Nephron (organoid): Measurements from ENCODE around the gene DPP6.

Experiments
- H3K27ac Mint-ChIP-seq, 3 experiments: 2 replicates each; pipeline ENCODE4 v1.8.0; 2020; ENCODE audit warnings: mixed read lengths in 3 of 3, mild to moderate bottlenecking in 2 of 3, moderate library complexity in 1 of 3
- H3K27me3 Mint-ChIP-seq: 2 replicates; pipeline ENCODE4 v1.8.0; 2021; ENCODE audit warnings: low read depth, mild to moderate bottlenecking, moderate library complexity, mixed read lengths
- H3K36me3 Mint-ChIP-seq: 2 replicates; pipeline ENCODE4 v1.8.0; 2020; ENCODE audit warnings: low read depth, mixed read lengths
- H3K4me1 Mint-ChIP-seq: 2 replicates; pipeline ENCODE4 v1.8.0; 2020; ENCODE audit warnings: mixed read lengths
- H3K4me3 Mint-ChIP-seq, 3 experiments: 2 replicates each; pipeline ENCODE4 v1.8.0; 2020; ENCODE audit warnings: mild to moderate bottlenecking in 3 of 3, mixed read lengths in 3 of 3, moderate library complexity in 2 of 3
- H3K9me3 Mint-ChIP-seq: 2 replicates; pipeline ENCODE4 v1.8.0; 2020; ENCODE audit warnings: mixed read lengths
- TF ChIP-seq, protein P1 (sequence below), 3 experiments: fragments of 200-600 bp; sonication (generic); IDR thresholded peaks; one replicate each; pipeline ENCODE4 v1.5.0; 2021; ENCODE audit warnings: antibody characterized with exemption in 3 of 3; ENCODE audit not compliant: unreplicated experiment in 3 of 3

DPP6 gene

DNA sequence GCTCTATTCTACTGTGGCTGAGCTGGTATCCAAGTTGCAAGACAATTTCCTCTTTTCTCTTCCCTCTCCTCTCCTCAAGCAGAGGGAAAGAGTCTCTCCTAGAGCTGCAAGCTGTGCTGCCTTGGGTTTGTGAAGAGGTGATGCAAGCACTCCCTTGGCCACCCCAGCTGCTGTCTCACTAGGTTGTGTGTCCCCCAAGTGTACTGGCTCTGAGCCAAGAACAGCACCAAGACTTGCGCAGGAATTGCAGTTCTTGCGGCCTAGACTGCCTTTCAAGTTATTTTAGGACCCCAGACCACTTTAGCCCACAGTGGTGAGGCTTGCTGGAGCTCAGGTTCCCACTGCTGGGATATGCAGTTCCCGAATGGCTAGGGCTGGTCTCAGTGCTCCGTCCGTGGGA is 411.6 kb downstream of the DPP6 start:
- H3K9me3 Mint-ChIP-seq, result peaks cover 26% of the 10 kb centered on the region
- H3K36me3 Mint-ChIP-seq, result no peaks in the 10 kb centered on the region
- H3K27me3 Mint-ChIP-seq, result no peaks in the 10 kb centered on the region
- no peaks in the 10 kb centered on the region for H3K4me1 Mint-ChIP-seq
- H3K4me3 Mint-ChIP-seq, result no peak overlapping the region
- TF ChIP-seq, protein P1, sequence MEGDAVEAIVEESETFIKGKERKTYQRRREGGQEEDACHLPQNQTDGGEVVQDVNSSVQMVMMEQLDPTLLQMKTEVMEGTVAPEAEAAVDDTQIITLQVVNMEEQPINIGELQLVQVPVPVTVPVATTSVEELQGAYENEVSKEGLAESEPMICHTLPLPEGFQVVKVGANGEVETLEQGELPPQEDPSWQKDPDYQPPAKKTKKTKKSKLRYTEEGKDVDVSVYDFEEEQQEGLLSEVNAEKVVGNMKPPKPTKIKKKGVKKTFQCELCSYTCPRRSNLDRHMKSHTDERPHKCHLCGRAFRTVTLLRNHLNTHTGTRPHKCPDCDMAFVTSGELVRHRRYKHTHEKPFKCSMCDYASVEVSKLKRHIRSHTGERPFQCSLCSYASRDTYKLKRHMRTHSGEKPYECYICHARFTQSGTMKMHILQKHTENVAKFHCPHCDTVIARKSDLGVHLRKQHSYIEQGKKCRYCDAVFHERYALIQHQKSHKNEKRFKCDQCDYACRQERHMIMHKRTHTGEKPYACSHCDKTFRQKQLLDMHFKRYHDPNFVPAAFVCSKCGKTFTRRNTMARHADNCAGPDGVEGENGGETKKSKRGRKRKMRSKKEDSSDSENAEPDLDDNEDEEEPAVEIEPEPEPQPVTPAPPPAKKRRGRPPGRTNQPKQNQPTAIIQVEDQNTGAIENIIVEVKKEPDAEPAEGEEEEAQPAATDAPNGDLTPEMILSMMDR (IDR thresholded peaks at IDR 0.05; ENCODE audit: unreplicated experiment in 3 of 3), result no peak
- H3K27ac Mint-ChIP-seq, result no peak overlapping the region

DNA sequence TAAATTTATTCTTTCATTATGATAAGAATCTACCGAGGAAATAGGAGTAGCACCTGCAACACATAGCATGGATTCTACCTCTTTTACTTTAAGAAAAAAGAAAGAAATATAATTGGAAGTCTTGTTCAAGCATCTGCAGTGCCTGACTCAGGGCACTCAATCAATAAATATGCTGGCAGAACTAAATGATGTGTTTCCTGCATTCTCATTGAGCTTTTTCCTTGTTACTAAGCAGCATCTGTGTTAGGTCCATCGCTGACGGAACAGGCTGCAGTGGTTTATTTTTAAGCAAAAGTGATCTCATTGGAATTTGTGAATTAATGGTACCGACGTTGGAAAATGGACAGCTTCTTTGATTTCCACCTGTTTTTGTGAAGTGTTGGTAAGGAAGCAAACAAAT is 417.5 kb downstream of the DPP6 start:
- no peak overlapping the region for H3K27ac Mint-ChIP-seq
- H3K9me3 Mint-ChIP-seq, result peaks cover 3% of the 10 kb centered on the region
- no peaks in the 10 kb centered on the region for H3K36me3 Mint-ChIP-seq
- H3K27me3 Mint-ChIP-seq, result peaks cover 4% of the 10 kb centered on the region
- TF ChIP-seq, protein P1 (IDR thresholded peaks at IDR 0.05; ENCODE audit: unreplicated experiment in 3 of 3), result no peak
- H3K4me3 Mint-ChIP-seq, result no peak overlapping the region
- H3K4me1 Mint-ChIP-seq, result no peaks in the 10 kb centered on the region

DNA sequence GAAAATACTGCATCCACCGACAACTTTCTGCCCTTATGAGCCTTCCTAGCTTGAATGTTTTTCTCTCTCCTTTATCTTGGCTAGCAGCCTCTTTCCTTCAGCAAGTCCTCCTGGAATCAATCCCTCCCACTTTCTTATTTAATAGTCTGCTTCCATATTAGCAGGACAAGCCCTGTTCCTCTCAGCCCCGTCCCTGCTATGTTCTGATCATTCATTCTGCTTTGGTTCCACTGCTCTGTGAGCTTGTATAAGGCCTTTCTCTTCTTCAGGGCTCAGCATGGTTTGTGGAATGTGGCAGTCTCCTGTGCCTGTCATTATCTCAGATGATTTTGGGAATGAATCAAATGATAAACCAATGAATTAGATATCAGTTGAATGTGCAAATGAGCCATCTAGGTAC is 420.1 kb downstream of the DPP6 start:
- TF ChIP-seq, protein P1 (IDR thresholded peaks at IDR 0.05; ENCODE audit: unreplicated experiment in 3 of 3), result no peak
- Mint-ChIP-seq H3K9me3 (no peaks in the 10 kb centered on the region), H3K4me3 (no peak overlapping the region), H3K36me3 (no peaks in the 10 kb centered on the region), H3K27me3 (peaks cover 4% of the 10 kb centered on the region), H3K27ac (no peak overlapping the region), H3K4me1 (no peaks in the 10 kb centered on the region)

DNA sequence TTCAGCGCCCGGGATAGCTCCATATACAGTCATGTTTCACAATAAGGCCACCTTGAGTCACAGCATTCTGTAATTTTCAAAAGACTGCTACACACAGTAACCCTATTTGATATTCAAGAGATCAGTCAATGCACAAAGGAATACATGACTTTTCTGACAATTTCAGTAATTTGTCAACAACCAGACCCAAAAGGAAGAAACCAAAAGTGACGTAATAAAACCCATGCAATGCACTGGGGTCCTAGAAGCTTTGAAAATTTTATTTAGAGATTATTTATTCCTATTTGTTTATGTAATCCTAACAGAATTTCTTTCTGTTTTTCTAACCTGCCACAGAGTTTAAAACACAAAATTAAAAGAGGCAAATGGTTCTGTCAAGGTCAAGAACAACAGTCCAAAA is 421.2 kb downstream of the DPP6 start:
- TF ChIP-seq, protein P1 (IDR thresholded peaks at IDR 0.05; ENCODE audit: unreplicated experiment in 3 of 3), result no peak
- H3K4me3 Mint-ChIP-seq, result no peak overlapping the region
- no peak overlapping the region for H3K27ac Mint-ChIP-seq
- H3K9me3 Mint-ChIP-seq, result no peaks in the 10 kb centered on the region
- peaks cover 4% of the 10 kb centered on the region for H3K27me3 Mint-ChIP-seq
- no peaks in the 10 kb centered on the region for H3K4me1 Mint-ChIP-seq
- H3K36me3 Mint-ChIP-seq, result no peaks in the 10 kb centered on the region

DNA sequence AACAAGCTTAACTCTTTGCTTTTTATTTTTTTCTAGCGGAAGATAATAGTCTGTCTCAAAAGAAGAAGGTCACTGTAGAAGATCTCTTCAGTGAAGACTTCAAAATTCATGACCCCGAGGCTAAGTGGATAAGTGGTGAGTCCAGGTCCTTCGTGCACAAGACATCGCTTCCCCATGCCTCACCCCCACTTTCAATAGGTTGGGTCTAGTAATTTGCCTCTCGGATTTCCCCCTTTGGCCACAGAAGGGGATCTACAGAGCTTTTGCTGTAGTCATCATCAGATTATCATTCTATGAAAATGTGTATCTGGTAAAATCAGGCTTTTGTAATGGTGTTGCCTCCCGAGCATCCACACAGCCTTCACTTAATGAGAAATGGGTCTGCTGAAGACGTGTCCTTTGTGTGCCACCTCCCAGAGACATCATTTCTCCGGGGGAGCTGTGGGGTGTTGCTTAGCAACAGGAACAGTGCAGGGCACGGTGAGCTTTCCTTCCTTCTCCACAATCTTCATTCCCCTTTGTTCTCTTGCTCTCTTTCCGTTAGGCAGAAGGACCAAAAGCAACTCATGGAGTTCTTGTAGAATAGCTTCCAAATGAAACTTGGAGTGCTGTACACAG is 422.8 kb downstream of the DPP6 start:
- Mint-ChIP-seq H3K36me3 (no peaks in the 10 kb centered on the region), H3K4me3 (no peak overlapping the region), H3K27ac (no peak overlapping the region), H3K4me1 (no peaks in the 10 kb centered on the region), H3K27me3 (peaks cover 4% of the 10 kb centered on the region), H3K9me3 (no peaks in the 10 kb centered on the region)
- TF ChIP-seq, protein P1 (IDR thresholded peaks at IDR 0.05; ENCODE audit: unreplicated experiment in 3 of 3), result no peak

DNA sequence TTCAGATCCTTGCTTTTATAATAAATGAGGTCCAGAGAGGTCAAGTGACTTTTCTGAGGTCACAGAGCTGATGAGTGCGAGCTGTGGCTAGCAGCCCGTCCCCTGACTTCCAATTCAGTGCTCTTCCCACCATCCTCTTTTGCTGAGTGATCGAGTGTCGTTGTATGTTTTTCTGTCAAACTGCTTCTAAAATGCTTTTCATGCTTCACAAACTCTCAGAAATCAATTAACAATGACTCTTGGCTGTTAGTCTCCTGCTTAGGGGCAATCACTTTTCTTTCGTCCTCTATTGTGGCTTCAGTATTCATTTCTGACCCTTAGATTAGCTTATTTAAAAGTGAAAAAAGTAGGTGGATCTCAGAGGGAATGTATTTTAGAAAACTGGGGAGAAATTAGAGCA is 423.7 kb downstream of the DPP6 start:
- Mint-ChIP-seq H3K36me3 (no peaks in the 10 kb centered on the region), H3K27me3 (peaks cover 4% of the 10 kb centered on the region), H3K27ac (no peak overlapping the region), H3K9me3 (no peaks in the 10 kb centered on the region), H3K4me1 (no peaks in the 10 kb centered on the region), H3K4me3 (no peak overlapping the region)
- TF ChIP-seq, protein P1 (IDR thresholded peaks at IDR 0.05; ENCODE audit: unreplicated experiment in 3 of 3), result no peak
